Stimulated activated CD8-positive, alpha-beta memory T cell treated with anti-CD3 and anti-CD28 coated beads, Interleukin-7, amount 100 ng/mL, for 48 hours (primary cell): ENCODE results near the gene USP9X.
"Not testable (repeated sequence)": the region's sequence is repeated elsewhere in the genome, so short reads cannot be mapped to it uniquely, and the experiment has no call there.

Source experiments
- DNase-seq, 2 donors: peaks; one replicate each; pipeline ENCODE4 v3.0.0-alpha.2; 2020; ENCODE audit warnings: low read depth in 1 of 2; ENCODE audit errors: extremely low read depth in 1 of 2

The USP9X gene

DNA sequence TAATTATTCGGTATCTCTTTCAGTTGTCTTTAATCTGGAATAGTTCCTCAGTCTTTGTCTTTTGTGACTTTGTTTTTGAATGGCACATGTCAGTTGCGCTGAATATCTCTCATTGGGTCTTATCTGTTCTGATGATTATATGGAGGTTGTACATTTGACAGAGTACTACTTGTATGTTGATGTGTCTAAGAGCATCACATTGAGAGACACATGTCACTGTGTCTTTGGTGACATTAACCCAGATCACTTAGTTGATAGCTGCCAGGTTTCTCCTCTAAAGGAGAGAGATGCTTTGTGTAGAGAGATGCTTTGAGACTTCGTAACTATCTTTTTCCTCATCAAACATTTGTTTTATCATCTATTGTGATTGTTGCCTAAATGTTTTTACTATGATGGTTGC lies 92.1 kb downstream of the USP9X start:
- DNase-seq: no peak

DNA sequence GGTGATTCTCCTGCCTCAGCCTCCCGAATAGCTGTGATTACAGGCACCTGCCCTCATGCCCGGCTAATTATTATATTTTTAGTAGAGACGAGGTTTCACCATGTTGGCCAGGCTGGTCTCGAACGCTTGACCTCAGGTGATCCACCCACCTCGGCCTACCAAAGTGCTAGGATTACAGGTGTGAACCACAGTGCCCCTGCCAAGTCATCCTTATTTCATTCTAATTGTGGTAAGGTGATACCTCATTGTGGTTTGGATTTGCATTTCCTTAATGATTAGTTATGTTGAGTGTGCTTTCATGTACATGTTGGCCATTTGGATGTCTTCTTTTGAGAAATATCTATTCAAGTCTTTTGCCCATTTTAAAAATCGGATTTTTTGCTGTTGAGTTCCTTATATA lies 93.0 kb downstream of the USP9X start:
- DNase-seq: no peak

GRCh38 chrX:41180194-41180908 lies 95.1 kb downstream of the USP9X start:
- DNase-seq: peak in 1 of 2 donors; percentile 20

DNA sequence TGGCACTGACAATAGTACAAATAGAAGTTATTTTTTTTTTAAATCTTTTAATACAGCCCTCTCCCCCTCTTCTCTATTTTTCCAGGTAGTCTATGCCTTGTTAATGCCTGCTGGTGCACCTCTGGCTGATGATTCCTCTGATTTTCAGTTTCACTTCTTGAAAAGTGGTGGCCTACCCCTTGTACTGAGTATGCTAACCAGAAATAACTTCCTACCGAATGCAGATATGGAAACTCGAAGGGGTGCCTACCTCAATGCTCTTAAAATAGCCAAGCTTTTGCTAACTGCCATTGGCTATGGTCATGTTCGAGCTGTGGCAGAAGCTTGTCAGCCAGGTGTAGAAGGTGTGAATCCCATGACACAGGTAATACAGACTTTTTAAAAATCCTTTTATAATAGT lies 99.1 kb downstream of the USP9X start:
- no peak for DNase-seq

DNA sequence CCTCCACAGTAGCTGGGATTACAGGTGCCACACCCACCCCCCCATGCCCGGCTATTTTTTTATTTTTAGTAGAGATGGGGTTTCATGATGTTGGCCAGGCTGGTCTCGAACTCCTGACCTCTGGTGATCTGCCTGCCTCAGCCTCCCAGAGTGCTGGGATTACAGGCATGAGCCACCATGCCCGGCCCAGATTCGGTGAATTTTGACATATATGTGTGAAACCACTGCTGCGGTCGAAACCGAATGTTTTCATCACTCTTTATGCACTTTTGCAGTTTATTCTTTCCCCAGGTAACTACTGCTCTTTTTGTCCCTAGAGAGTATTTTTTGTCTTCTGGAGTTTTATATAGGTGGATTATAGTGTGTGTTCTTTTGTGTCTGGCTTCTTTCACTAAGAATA lies 101.7 kb downstream of the USP9X start:
- not testable (repeated sequence) for DNase-seq

- no peak for DNase-seq
These were observed 103.9 kb downstream of the USP9X start for GRCh38 chrX:41189156-41189555.

DNA sequence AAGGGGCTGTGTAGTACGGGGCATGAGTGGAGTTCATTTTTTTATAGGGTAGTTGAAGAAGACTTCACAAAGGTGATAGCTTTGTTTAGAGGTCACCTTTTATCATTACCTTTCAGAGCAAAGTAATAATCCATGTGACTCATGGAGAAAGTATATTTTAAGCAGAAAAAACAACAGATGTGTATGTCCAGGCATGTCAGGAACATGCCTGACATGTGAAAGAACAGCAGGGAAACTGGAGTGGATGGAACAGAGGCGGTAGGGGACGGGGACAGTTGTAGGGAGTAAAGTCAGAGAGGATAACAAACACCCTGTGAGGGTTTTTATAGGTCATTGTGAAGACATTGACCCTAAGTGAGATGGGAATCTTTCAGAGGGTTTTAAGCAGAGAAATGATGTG lies 107.6 kb downstream of the USP9X start:
- DNase-seq: no peak

DNA sequence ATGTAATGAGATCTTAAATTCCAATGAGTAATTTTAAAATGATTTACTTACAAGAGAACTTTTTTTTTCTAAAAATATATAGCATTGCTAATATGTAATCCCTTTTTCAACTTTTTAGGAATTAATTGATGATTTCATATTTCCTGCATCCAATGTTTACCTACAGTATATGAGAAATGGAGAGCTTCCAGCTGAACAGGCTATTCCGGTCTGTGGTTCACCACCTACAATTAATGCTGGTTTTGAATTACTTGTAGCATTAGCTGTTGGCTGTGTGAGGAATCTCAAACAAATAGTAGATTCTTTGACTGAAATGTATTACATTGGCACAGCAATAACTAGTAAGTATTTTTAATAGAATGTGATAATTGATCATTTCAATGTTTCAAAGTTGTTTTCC lies 113.2 kb downstream of the USP9X start:
- DNase-seq: no peak

DNA sequence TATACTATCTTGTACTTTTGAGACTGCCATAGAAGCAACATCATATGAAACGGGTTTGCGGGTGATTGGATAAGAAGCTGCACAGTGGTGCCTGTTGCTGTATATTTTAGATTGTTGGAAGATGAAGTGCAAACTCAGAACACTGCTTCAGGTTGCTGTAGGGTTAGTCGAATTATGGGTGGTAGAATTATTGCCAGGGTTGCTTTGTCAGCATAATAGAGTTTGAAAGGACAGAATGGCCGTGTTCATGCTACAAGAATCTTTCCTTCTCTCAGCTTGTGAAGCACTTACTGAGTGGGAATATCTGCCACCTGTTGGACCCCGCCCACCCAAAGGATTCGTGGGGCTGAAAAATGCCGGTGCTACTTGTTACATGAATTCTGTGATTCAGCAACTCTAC lies 115.5 kb downstream of the USP9X start:
- DNase-seq: no peak

GRCh38 chrX:41209853-41210252 lies 124.6 kb downstream of the USP9X start:
- no peak for DNase-seq

DNA sequence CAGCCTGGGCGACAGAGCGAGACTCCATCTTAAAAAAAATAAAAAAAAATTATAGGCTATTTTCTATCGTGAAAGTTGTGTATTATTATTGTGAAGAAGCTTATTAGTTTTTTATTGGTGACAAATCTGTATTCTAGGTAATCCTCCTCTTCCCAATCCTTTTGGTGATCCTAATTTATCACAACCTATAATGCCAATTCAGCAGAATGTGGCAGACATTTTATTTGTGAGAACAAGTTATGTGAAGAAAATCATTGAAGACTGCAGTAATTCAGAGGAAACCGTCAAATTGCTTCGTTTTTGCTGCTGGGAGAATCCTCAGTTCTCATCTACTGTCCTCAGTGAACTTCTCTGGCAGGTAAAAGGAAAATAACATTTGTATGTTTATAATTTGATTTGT lies 139.4 kb downstream of the USP9X start:
- no peak for DNase-seq

DNA sequence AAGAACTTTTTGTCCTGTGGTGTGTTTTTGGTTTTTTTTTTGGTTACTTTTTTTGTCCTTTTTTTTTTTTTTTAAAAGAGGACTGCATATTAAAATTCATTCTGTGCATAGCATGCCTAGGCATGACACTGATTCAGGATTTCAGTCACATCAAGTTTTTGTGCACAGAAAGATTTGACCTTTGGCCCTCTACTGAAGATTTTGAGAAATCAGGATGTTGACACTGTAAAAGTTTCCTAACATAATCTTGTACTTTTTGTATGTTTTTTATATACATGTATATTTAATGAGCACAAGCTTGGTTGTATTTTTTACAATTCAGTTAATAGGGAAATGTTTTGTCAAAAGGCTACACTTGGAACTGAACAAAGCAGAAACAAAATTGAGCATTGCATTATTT lies 148.7 kb downstream of the USP9X start:
- no peak for DNase-seq

DNA sequence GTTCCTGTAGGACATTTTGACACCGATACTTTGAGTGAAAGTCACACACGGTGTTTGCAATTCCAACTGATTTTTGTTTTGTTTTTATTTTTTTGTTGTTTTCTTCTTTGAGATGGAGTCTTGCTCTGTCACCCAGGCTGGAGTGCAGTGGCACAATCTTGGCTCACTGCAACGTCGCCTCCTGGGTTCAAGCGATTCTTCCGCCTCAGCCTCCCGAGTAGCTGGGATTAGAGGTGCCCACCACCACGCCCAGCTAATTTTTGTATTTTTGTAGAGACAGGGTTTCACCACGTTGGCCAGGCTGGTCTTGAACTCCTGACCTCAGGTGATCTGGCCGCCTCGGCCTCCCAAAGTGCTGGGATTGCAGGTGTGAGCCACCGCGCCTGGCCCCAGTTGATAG lies 149.2 kb downstream of the USP9X start:
- not testable (repeated sequence) for DNase-seq

- DNase-seq: no peak
These were observed 149.7 kb downstream of the USP9X start for GRCh38 chrX:41234962-41235361.

- DNase-seq: no peak
These were observed 151.4 kb downstream of the USP9X start for GRCh38 chrX:41236629-41237028.

DNA sequence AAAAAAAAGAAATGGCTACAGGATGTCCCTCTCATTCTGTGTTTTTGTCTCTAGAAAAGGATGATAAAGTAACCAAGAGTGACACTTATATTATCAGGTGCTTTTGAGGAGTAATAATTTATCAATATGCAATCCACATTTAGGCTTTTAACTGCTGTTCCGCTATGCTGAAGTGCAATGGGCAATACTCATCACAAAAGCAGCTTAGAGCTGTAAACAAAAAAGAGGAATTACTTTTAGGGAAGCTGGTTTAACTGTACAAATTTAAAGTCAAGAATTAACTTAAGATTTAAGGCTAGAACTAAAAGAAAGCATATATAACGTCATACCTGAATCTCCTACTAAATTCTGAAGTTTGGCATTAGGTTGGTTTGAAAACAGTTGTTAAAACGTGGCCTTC lies 155.3 kb downstream of the USP9X start:
- no peak for DNase-seq

DNA sequence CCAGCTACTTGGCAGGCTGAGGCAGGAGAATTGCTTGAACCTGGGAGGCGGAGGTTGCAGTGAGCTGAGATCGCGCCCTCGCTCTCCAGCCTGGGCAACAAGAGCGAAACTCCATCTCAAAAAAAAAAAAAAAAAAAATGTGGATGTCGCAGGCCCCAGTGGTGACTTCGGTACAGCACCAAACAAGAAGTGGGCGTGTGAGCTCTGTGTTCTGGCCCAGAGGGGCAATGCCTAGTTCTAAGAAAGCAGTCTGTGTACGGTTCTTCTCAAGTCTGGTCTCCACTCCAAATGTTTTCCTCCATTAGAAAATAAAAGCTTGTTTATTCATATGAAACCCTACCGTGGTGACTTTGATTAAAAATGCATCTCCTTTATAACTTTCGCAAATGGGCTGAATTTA lies 156.7 kb downstream of the USP9X start:
- DNase-seq: no peak

- no peak for DNase-seq
These were observed 160.4 kb downstream of the USP9X start for GRCh38 chrX:41245641-41246040.

DNA sequence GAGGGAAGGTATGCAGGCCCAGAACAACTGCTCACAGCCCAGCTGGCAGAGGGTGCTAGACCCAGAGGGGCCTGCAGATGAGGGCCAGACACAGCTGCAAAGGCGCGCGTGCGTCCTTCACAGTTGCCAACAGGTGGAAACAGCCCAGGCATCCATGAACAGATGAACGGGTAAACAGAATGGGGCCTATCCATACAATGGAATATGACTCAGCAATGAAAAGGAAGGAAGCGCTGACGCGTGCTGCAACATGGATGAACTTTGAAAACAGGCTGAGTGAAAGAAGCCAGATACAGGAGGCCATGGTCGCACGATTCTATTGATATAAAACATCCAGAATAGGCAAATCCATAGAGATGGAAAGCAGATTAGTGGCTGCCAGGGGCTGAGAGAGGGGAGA lies 165.6 kb downstream of the USP9X start:
- DNase-seq: no peak

GRCh38 chrX:41257801-41258200 lies 172.6 kb downstream of the USP9X start:
- no peak for DNase-seq

DNA sequence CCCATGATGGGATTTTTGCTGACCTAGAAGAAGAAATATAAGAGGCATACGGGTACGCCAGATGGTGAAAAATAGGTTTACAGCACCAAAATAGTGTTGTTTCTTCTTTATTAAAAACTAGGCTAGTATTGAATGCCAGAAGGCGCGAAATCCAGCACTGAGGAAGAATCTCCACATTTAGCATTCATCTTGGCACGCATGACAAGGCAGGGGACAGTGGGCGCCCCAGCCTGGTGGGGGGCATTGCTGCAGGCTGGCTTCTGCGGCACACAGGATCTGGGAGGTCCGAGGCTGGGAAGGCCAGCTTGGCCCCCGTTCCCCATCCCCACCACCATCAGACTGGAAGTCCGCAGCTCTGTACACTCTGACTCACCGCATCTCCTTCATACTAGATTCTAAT lies 173.0 kb downstream of the USP9X start:
- DNase-seq: no peak

GRCh38 chrX:41258871-41259270 lies 173.6 kb downstream of the USP9X start:
- DNase-seq: no peak

DNA sequence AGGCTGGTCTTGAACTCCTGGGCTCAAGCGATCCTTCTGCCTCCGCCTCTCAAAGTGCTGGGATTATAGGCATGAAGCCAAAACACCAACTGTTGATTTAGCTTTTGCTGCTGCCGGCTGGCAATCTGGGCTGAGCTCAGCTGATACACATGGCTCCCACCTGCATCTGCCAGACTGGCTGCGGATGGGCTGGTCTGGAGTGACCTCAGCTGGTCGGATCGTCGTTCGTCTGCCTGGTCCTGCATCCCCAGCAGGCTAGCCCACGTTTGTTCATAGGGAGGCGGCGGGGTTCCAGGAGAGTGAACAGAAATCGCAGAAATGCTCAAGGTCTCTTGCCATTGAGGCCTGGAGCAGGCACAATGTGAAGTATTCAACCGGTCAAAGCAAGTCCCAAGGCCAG lies 174.3 kb downstream of the USP9X start:
- no peak for DNase-seq
